ENCODE measurements around the gene ABLIM1. TPM values are rescaled to one million over a fixed set of nuclear protein-coding genes. Genes with fewer than 3 reads are reported as not detected.

The ABLIM1 gene
- total RNA-seq, 3 donors from 2014 or later (not counting 1 experiment from before 2014, with no cell fraction given): 71.9 to 118 (median 73.5) TPM

GRCh38 chr10:114652402-114653368 is 5.4 kb downstream of the ABLIM1 start:
- WGBS (ENCODE audit: insufficient coverage): 86% methylated on average over 7 of the region's 10 CpGs
- no peak for TF ChIP-seq CTCF (IDR thresholded peaks at IDR 0.05)
- no peak for ATAC-seq
- no peaks in the 10 kb centered on the region for H3K27me3 ChIP-seq (ENCODE audit: control insufficient read depth, insufficient read depth, low read length)
- no peak for DNase-seq
- Mint-ChIP-seq H3K27ac (no peak overlapping the region), H3K9me3 (no peaks in the 10 kb centered on the region), H3K4me1 (peaks cover 0 to 5% of the 10 kb centered on the region in 2 donors), H3K36me3 (no peaks in the 10 kb centered on the region), H3K27me3 (ENCODE audit: low read depth in 2 of 2) (no peaks in the 10 kb centered on the region), H3K4me3 (no peak overlapping the region)
- H3K4me1 ChIP-seq (ENCODE audit: control insufficient read depth, insufficient read depth, low read length): no peaks in the 10 kb centered on the region
- no peaks in the 10 kb centered on the region for H3K36me3 ChIP-seq (ENCODE audit: control insufficient read depth, insufficient read depth, low read length)
- H3K9me3 ChIP-seq (ENCODE audit: control insufficient read depth, insufficient read depth, low read length): no peaks in the 10 kb centered on the region
- H3K4me3 ChIP-seq (ENCODE audit: low read length): no peak overlapping the region
- intact Hi-C loops (cut with micrococcal nuclease): no loop called here
- no peak overlapping the region for H3K27ac ChIP-seq (ENCODE audit: low read length)

- Mint-ChIP-seq H3K4me1 (peaks cover 0 to 5% of the 10 kb centered on the region in 2 donors), H3K4me3 (no peak overlapping the region), H3K36me3 (no peaks in the 10 kb centered on the region), H3K27me3 (ENCODE audit: low read depth in 2 of 2) (no peaks in the 10 kb centered on the region), H3K9me3 (no peaks in the 10 kb centered on the region), H3K27ac (no peak overlapping the region)
- Histone ChIP-seq H3K27me3 (ENCODE audit: control insufficient read depth, insufficient read depth, low read length) (no peaks in the 10 kb centered on the region), H3K9me3 (ENCODE audit: control insufficient read depth, insufficient read depth, low read length) (no peaks in the 10 kb centered on the region), H3K4me3 (ENCODE audit: low read length) (no peak overlapping the region), H3K36me3 (ENCODE audit: control insufficient read depth, insufficient read depth, low read length) (no peaks in the 10 kb centered on the region), H3K27ac (ENCODE audit: low read length) (no peak overlapping the region), H3K4me1 (ENCODE audit: control insufficient read depth, insufficient read depth, low read length) (no peaks in the 10 kb centered on the region)
- no peak for TF ChIP-seq CTCF (IDR thresholded peaks at IDR 0.05)
- ATAC-seq (no peak), DNase-seq (no peak)
- WGBS (ENCODE audit: insufficient coverage): 85% methylated on average over 7 of the region's 9 CpGs
- intact Hi-C loops (cut with micrococcal nuclease): no loop called here
These were observed 7.2 kb downstream of the ABLIM1 start for GRCh38 chr10:114650831-114651230.

GRCh38 chr10:114650266-114650665 is 7.8 kb downstream of the ABLIM1 start:
- peaks cover 0 to 5% of the 10 kb centered on the region in 2 donors for H3K4me1 Mint-ChIP-seq
- WGBS (ENCODE audit: insufficient coverage): no CpG with 5 or more reads among the region's 1 CpG
- no peak overlapping the region for H3K27ac ChIP-seq (ENCODE audit: low read length)
- no peak for TF ChIP-seq CTCF (IDR thresholded peaks at IDR 0.05)
- no peaks in the 10 kb centered on the region for H3K36me3 ChIP-seq (ENCODE audit: control insufficient read depth, insufficient read depth, low read length)
- H3K9me3 Mint-ChIP-seq: no peaks in the 10 kb centered on the region
- no peaks in the 10 kb centered on the region for H3K27me3 ChIP-seq (ENCODE audit: control insufficient read depth, insufficient read depth, low read length)
- DNase-seq (no peak), ATAC-seq (no peak)
- intact Hi-C loops (cut with micrococcal nuclease): no loop called here
- H3K4me3 Mint-ChIP-seq: no peak overlapping the region
- H3K9me3 ChIP-seq (ENCODE audit: control insufficient read depth, insufficient read depth, low read length): no peaks in the 10 kb centered on the region
- no peaks in the 10 kb centered on the region for H3K27me3 Mint-ChIP-seq (ENCODE audit: low read depth in 2 of 2)
- H3K4me1 ChIP-seq (ENCODE audit: control insufficient read depth, insufficient read depth, low read length): no peaks in the 10 kb centered on the region
- no peak overlapping the region for H3K27ac Mint-ChIP-seq
- no peak overlapping the region for H3K4me3 ChIP-seq (ENCODE audit: low read length)
- no peaks in the 10 kb centered on the region for H3K36me3 Mint-ChIP-seq

Measured in natural killer cell (primary cell).